Measurements from ENCODE around the gene EID3.

Gene EID3

DNA sequence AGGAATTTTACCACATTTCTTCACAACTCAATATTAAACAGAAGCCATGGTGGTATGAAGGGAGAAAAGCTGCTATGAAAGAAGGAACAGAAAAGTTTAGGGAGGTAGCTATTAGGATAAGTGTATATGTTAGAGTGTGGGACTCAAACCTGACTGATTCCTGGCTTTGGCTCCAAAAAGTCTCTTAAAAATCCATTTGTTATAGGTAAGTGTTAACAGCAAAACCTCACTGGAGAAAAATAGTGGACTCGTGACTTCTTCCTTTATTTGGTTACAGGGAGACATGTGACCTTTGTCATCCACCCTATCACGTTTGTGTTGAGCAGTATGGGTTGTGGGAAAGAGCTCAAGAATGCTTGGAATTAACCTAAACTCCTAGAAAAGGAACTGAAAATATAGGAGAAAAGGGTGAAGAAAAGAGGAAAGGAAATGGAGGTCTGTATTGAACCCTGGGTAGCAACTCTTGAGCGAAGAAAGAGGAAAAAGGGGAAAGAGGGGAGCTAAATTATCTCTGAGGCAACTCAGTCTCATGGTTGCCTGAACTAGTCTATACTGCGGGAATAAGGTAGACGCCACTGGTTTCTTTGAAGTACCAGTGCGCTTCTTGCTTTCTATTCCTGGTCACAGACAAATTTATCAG, 3.6 kb upstream of the EID3 start:
- WGBS, 2 experiments (ENCODE audit: insufficient coverage in 2 of 2), result 89 to 100% methylated on average over 2 to 4 of the region's 6 CpGs
- no peaks in the 10 kb centered on the region for H3K4me1 ChIP-seq (ENCODE audit: control insufficient read depth, insufficient read depth, low read length, poor library complexity, severe bottlenecking)
- H3K4me3 ChIP-seq (ENCODE audit: extremely low read depth, insufficient read depth, low read length, poor library complexity, severe bottlenecking), result no peak overlapping the region
- H3K36me3 ChIP-seq (ENCODE audit: control insufficient read depth, insufficient read depth, low read length), result peaks cover 84% of the 10 kb centered on the region
- H3K9me3 ChIP-seq (ENCODE audit: control insufficient read depth, low read length), result no peaks in the 10 kb centered on the region
- no peak overlapping the region for H3K27ac ChIP-seq (ENCODE audit: low read depth, low read length, severe bottlenecking)

- Histone ChIP-seq H3K4me3 (ENCODE audit: extremely low read depth, insufficient read depth, low read length, poor library complexity, severe bottlenecking) (no peak overlapping the region), H3K27ac (ENCODE audit: low read depth, low read length, severe bottlenecking) (no peak overlapping the region), H3K9me3 (ENCODE audit: control insufficient read depth, low read length) (no peaks in the 10 kb centered on the region), H3K36me3 (ENCODE audit: control insufficient read depth, insufficient read depth, low read length) (peaks cover 70% of the 10 kb centered on the region), H3K4me1 (ENCODE audit: control insufficient read depth, insufficient read depth, low read length, poor library complexity, severe bottlenecking) (no peaks in the 10 kb centered on the region)
- WGBS, 2 experiments (ENCODE audit: insufficient coverage in 2 of 2), result 93 to 96% methylated on average over 9 to 10 of the region's 10 CpGs
Observed at GRCh38 chr12:104304261-104305009, 896 bp downstream of the EID3 start.

DNA sequence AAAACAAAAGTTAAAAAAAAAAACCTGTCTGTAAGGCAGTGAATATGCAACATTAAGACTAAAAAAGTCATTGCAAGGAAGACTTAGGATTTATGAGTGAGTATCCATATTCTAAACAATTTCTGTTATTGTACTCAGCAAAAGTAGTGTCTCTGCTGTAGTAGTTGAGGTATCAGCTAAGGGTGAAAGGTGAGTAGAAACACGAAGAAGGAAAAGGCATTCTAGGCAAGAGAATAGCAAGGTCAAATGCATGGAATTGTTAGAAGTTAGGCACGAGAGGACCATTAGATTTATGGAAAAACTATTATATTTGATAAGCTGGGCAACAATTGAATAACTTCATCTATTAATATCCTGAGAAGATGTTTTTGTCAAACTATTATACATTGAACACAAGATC, 1.8 kb downstream of the EID3 start:
- Histone ChIP-seq H3K4me1 (ENCODE audit: control insufficient read depth, insufficient read depth, low read length, poor library complexity, severe bottlenecking) (no peaks in the 10 kb centered on the region), H3K4me3 (ENCODE audit: extremely low read depth, insufficient read depth, low read length, poor library complexity, severe bottlenecking) (no peak overlapping the region), H3K27ac (ENCODE audit: low read depth, low read length, severe bottlenecking) (no peak overlapping the region), H3K9me3 (ENCODE audit: control insufficient read depth, low read length) (no peaks in the 10 kb centered on the region), H3K36me3 (ENCODE audit: control insufficient read depth, insufficient read depth, low read length) (peaks cover 66% of the 10 kb centered on the region)
- 100% methylated on average over 1 of the region's 2 CpGs; no CpG with 5 or more reads in 1 of the 2 experiments for WGBS, 2 experiments (ENCODE audit: insufficient coverage in 2 of 2)

DNA sequence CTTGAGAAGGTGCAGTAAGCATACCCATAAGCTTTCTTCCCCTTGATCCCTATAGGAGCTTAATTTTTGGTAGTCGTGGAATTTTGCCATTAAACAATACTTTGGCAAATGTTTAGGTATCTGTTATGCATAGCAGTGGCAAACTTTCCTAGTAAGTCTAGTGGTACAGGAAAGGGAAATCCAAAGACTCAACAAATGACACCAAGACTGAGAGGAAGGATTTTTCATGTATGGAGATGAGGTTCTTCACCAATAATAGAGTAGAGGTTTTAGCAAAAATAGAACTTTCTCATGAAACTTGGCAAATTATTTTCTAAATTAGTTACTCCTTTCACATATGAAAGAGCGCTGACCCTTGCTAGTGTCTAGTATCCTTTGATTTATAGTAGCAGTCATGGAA, 2.8 kb downstream of the EID3 start:
- no peak overlapping the region for H3K4me3 ChIP-seq (ENCODE audit: extremely low read depth, insufficient read depth, low read length, poor library complexity, severe bottlenecking)
- WGBS, 2 experiments (ENCODE audit: insufficient coverage in 2 of 2), result no CpG with 5 or more reads among the region's 2 CpGs
- H3K36me3 ChIP-seq (ENCODE audit: control insufficient read depth, insufficient read depth, low read length), result peaks cover 65% of the 10 kb centered on the region

DNA sequence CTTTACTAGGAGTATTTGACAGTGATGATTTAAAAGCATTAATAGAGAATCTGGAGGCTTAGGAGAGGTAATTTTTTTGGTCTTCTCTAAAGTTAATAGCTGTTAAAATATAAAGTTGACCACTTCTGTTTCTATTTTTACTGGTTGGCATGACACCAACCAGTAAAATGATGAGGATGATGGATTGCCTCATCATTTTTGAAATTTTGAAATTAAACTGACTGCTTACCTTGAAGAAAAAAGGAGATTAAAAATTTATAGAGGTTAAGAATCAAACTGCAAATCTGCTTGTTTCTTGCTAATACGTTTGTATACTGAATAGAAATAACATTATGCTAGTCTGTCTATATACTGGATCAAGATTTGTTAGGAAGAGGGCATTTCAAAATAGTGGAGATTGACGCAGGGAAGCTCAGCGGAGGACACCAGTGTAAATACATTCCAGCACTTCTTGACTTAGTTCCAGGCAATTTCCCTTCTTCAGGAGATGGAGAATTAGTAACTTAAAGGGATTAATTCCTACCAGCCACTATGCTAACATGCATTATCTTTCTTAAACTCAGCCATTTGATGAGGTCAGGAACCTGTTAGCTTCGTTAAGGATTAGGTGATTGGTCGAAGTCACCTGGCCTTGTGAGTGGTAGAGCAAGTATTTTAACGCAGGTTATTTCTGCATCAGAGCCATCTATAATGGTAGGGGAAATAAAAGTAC, 3.6 kb downstream of the EID3 start:
- H3K36me3 ChIP-seq (ENCODE audit: control insufficient read depth, insufficient read depth, low read length), result peaks cover 68% of the 10 kb centered on the region
- WGBS, 2 experiments (ENCODE audit: insufficient coverage in 2 of 2), result 76 to 100% methylated on average over 2 to 4 of the region's 6 CpGs
- H3K4me1 ChIP-seq (ENCODE audit: control insufficient read depth, insufficient read depth, low read length, poor library complexity, severe bottlenecking), result no peaks in the 10 kb centered on the region
- no peaks in the 10 kb centered on the region for H3K9me3 ChIP-seq (ENCODE audit: control insufficient read depth, low read length)
- H3K27ac ChIP-seq (ENCODE audit: low read depth, low read length, severe bottlenecking), result no peak overlapping the region
- no peak overlapping the region for H3K4me3 ChIP-seq (ENCODE audit: extremely low read depth, insufficient read depth, low read length, poor library complexity, severe bottlenecking)

More for the DNA sequence above, 2.8 kb downstream of the EID3 start:
- H3K4me1 ChIP-seq (ENCODE audit: control insufficient read depth, insufficient read depth, low read length, poor library complexity, severe bottlenecking), result no peaks in the 10 kb centered on the region
- H3K9me3 ChIP-seq (ENCODE audit: control insufficient read depth, low read length), result no peaks in the 10 kb centered on the region
- H3K27ac ChIP-seq (ENCODE audit: low read depth, low read length, severe bottlenecking), result no peak overlapping the region

- Histone ChIP-seq H3K4me1 (ENCODE audit: control insufficient read depth, insufficient read depth, low read length, poor library complexity, severe bottlenecking) (no peaks in the 10 kb centered on the region), H3K27ac (ENCODE audit: low read depth, low read length, severe bottlenecking) (no peak overlapping the region), H3K4me3 (ENCODE audit: extremely low read depth, insufficient read depth, low read length, poor library complexity, severe bottlenecking) (no peak overlapping the region), H3K36me3 (ENCODE audit: control insufficient read depth, insufficient read depth, low read length) (peaks cover 69% of the 10 kb centered on the region), H3K9me3 (ENCODE audit: control insufficient read depth, low read length) (no peaks in the 10 kb centered on the region)
Observed at GRCh38 chr12:104307655-104308000, 4.1 kb downstream of the EID3 start.

DNA sequence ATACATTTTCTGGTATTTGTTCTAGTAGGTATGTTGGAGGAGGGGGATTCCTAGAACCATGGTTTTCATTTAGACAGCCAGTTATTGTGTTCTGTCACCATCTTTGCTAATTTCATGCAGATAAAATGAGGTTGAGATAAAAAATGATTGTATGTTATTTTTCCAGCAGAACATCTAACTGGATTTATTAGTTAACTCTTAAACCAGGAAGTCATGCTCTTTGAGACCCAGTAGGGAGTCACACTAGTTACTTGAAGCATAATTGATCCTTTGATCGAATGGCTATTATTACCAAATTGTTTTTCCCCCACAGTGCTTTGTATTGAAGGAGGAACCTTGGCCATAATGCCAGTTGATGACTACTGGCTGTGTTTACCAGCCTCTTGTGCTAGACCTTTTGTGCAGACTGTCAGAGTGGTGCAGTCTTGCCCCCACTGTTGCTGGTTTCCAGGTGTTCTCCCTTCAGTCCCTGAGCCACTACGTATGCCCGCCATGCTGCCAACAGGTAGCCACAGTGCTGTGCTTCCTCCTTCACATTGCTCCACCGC, 6.0 kb downstream of the EID3 start:
- Histone ChIP-seq H3K36me3 (ENCODE audit: control insufficient read depth, insufficient read depth, low read length) (peaks cover 69% of the 10 kb centered on the region), H3K4me1 (ENCODE audit: control insufficient read depth, insufficient read depth, low read length, poor library complexity, severe bottlenecking) (no peaks in the 10 kb centered on the region), H3K4me3 (ENCODE audit: extremely low read depth, insufficient read depth, low read length, poor library complexity, severe bottlenecking) (no peak overlapping the region)

DNA sequence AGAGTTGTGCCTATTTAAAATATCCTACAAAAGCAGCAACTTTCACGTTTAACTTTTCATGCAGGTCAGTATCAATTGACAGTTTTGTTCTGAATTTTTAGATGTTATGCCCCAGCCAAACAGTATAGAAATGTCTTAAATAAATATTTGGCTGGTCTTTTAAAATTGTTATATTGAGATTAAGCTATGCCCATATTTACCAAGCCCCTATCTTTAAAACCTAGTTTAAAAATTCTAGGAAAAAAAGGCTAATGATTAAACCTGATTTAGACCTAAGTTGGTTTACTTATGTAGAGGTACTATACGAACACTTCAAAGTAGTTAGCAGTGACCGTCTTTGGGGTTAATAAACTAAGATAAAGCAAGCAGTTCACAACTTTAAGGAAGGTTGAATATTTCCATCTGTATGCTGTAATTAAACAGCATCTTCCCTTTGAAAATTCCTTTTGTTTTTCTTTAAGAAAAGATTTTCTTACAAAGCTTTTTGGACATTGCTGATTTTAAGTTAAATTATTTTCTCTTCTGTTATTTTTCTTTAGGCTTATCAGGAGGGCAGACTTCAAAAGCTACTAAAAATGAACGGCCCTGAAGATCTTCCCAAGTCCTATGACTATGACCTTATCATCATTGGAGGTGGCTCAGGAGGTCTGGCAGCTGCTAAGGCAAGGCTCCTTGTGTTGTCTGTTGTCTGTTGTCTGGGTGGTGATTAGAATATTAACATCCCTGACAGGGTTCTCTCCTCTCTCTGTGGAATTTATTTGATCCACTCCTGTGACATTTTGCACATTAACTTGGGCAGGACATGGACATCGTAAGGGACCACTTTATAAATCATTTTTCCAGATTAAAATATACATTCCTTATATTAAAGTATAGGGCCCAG, 7.5 kb downstream of the EID3 start:
- no peak overlapping the region for H3K4me3 ChIP-seq (ENCODE audit: extremely low read depth, insufficient read depth, low read length, poor library complexity, severe bottlenecking)
- WGBS, 2 experiments (ENCODE audit: insufficient coverage in 2 of 2), result 100% methylated on average over 2 of the region's 5 CpGs; no CpG with 5 or more reads in 1 of the 2 experiments
- H3K4me1 ChIP-seq (ENCODE audit: control insufficient read depth, insufficient read depth, low read length, poor library complexity, severe bottlenecking), result no peaks in the 10 kb centered on the region
- H3K9me3 ChIP-seq (ENCODE audit: control insufficient read depth, low read length), result no peaks in the 10 kb centered on the region
- peaks cover 65% of the 10 kb centered on the region for H3K36me3 ChIP-seq (ENCODE audit: control insufficient read depth, insufficient read depth, low read length)
- no peak overlapping the region for H3K27ac ChIP-seq (ENCODE audit: low read depth, low read length, severe bottlenecking)

More for the DNA sequence above, 6.0 kb downstream of the EID3 start:
- Histone ChIP-seq H3K9me3 (ENCODE audit: control insufficient read depth, low read length) (no peaks in the 10 kb centered on the region), H3K27ac (ENCODE audit: low read depth, low read length, severe bottlenecking) (no peak overlapping the region)
- 100% methylated on average over 2 of the region's 4 CpGs for WGBS, 2 experiments (ENCODE audit: insufficient coverage in 2 of 2)

- Histone ChIP-seq H3K4me1 (ENCODE audit: control insufficient read depth, insufficient read depth, low read length, poor library complexity, severe bottlenecking) (no peaks in the 10 kb centered on the region), H3K9me3 (ENCODE audit: control insufficient read depth, low read length) (no peaks in the 10 kb centered on the region), H3K27ac (ENCODE audit: low read depth, low read length, severe bottlenecking) (no peak overlapping the region), H3K4me3 (ENCODE audit: extremely low read depth, insufficient read depth, low read length, poor library complexity, severe bottlenecking) (no peak overlapping the region), H3K36me3 (ENCODE audit: control insufficient read depth, insufficient read depth, low read length) (peaks cover 67% of the 10 kb centered on the region)
- WGBS, 2 experiments (ENCODE audit: insufficient coverage in 2 of 2), result 80% methylated on average over 1 of the region's 1 CpG; no CpG with 5 or more reads in 1 of the 2 experiments
Observed at GRCh38 chr12:104312202-104312601, 8.7 kb downstream of the EID3 start.

- Histone ChIP-seq H3K9me3 (ENCODE audit: control insufficient read depth, low read length) (no peaks in the 10 kb centered on the region), H3K36me3 (ENCODE audit: control insufficient read depth, insufficient read depth, low read length) (peaks cover 68% of the 10 kb centered on the region)
- WGBS, 2 experiments (ENCODE audit: insufficient coverage in 2 of 2), result no CpG with 5 or more reads among the region's 1 CpG
Observed at GRCh38 chr12:104312654-104313053, 9.1 kb downstream of the EID3 start.

More at GRCh38 chr12:104312654-104313053, 9.1 kb downstream of the EID3 start:
- Histone ChIP-seq H3K27ac (ENCODE audit: low read depth, low read length, severe bottlenecking) (no peak overlapping the region), H3K4me3 (ENCODE audit: extremely low read depth, insufficient read depth, low read length, poor library complexity, severe bottlenecking) (no peak overlapping the region), H3K4me1 (ENCODE audit: control insufficient read depth, insufficient read depth, low read length, poor library complexity, severe bottlenecking) (no peaks in the 10 kb centered on the region)
